Measurements from ENCODE around the gene YES1. TPM values are rescaled to one million over a fixed set of nuclear protein-coding genes. Genes with fewer than 3 reads are reported as not detected.

YES1 gene
- total and polyA plus RNA-seq, 2 of the 8 experiments (the other 6 are each of a cell fraction or from before 2014, with no cell fraction given): 14.8 to 94.3 TPM

- peak; percentile 56 for TF ChIP-seq PHF8 (conservative IDR thresholded peaks at IDR 0.05; ENCODE audit: low read depth, low read length)
- no peak for TF ChIP-seq EP300 (IDR thresholded peaks at IDR 0.05; ENCODE audit: borderline replicate concordance in 1 of 2, low read depth in 2 of 2, low read length in 2 of 2)
- no peak for TF ChIP-seq CBX5 (IDR thresholded peaks at IDR 0.05; ENCODE audit: low read depth, low read length)
- TF ChIP-seq ZNF274 (IDR thresholded peaks at IDR 0.05; ENCODE audit: borderline replicate concordance, extremely low read depth, low read length): no peak
- TF ChIP-seq TEAD4 (IDR thresholded peaks at IDR 0.05; ENCODE audit: low read depth, low read length): no peak; the same call in 1 of the 2 replicates
- peak; percentile 86; the same call in 1 of the 2 replicates for TF ChIP-seq GABPA (IDR thresholded peaks at IDR 0.05; ENCODE audit: borderline replicate concordance, insufficient read depth, low read length)
- peak in 1 of 2 experiments; percentile 75; a peak in 2 of 3 replicates for TF ChIP-seq POLR2A (IDR thresholded peaks at IDR 0.05; ENCODE audit: control extremely low read depth in 1 of 2, low read depth in 2 of 2, low read length in 2 of 2)
- TF ChIP-seq, protein P1, sequence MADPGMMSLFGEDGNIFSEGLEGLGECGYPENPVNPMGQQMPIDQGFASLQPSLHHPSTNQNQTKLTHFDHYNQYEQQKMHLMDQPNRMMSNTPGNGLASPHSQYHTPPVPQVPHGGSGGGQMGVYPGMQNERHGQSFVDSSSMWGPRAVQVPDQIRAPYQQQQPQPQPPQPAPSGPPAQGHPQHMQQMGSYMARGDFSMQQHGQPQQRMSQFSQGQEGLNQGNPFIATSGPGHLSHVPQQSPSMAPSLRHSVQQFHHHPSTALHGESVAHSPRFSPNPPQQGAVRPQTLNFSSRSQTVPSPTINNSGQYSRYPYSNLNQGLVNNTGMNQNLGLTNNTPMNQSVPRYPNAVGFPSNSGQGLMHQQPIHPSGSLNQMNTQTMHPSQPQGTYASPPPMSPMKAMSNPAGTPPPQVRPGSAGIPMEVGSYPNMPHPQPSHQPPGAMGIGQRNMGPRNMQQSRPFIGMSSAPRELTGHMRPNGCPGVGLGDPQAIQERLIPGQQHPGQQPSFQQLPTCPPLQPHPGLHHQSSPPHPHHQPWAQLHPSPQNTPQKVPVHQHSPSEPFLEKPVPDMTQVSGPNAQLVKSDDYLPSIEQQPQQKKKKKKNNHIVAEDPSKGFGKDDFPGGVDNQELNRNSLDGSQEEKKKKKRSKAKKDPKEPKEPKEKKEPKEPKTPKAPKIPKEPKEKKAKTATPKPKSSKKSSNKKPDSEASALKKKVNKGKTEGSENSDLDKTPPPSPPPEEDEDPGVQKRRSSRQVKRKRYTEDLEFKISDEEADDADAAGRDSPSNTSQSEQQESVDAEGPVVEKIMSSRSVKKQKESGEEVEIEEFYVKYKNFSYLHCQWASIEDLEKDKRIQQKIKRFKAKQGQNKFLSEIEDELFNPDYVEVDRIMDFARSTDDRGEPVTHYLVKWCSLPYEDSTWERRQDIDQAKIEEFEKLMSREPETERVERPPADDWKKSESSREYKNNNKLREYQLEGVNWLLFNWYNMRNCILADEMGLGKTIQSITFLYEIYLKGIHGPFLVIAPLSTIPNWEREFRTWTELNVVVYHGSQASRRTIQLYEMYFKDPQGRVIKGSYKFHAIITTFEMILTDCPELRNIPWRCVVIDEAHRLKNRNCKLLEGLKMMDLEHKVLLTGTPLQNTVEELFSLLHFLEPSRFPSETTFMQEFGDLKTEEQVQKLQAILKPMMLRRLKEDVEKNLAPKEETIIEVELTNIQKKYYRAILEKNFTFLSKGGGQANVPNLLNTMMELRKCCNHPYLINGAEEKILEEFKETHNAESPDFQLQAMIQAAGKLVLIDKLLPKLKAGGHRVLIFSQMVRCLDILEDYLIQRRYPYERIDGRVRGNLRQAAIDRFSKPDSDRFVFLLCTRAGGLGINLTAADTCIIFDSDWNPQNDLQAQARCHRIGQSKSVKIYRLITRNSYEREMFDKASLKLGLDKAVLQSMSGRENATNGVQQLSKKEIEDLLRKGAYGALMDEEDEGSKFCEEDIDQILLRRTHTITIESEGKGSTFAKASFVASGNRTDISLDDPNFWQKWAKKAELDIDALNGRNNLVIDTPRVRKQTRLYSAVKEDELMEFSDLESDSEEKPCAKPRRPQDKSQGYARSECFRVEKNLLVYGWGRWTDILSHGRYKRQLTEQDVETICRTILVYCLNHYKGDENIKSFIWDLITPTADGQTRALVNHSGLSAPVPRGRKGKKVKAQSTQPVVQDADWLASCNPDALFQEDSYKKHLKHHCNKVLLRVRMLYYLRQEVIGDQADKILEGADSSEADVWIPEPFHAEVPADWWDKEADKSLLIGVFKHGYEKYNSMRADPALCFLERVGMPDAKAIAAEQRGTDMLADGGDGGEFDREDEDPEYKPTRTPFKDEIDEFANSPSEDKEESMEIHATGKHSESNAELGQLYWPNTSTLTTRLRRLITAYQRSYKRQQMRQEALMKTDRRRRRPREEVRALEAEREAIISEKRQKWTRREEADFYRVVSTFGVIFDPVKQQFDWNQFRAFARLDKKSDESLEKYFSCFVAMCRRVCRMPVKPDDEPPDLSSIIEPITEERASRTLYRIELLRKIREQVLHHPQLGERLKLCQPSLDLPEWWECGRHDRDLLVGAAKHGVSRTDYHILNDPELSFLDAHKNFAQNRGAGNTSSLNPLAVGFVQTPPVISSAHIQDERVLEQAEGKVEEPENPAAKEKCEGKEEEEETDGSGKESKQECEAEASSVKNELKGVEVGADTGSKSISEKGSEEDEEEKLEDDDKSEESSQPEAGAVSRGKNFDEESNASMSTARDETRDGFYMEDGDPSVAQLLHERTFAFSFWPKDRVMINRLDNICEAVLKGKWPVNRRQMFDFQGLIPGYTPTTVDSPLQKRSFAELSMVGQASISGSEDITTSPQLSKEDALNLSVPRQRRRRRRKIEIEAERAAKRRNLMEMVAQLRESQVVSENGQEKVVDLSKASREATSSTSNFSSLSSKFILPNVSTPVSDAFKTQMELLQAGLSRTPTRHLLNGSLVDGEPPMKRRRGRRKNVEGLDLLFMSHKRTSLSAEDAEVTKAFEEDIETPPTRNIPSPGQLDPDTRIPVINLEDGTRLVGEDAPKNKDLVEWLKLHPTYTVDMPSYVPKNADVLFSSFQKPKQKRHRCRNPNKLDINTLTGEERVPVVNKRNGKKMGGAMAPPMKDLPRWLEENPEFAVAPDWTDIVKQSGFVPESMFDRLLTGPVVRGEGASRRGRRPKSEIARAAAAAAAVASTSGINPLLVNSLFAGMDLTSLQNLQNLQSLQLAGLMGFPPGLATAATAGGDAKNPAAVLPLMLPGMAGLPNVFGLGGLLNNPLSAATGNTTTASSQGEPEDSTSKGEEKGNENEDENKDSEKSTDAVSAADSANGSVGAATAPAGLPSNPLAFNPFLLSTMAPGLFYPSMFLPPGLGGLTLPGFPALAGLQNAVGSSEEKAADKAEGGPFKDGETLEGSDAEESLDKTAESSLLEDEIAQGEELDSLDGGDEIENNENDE (IDR thresholded peaks at IDR 0.05; ENCODE audit: insufficient replicate concordance, low read length): no peak
- TF ChIP-seq TAF7 (optimal IDR thresholded peaks at IDR 0.05; ENCODE audit: borderline replicate concordance, low read depth, low read length): no peak
- 0 out of 2 replicates have a peak, but pooled peaks have one; percentile 22 for TF ChIP-seq KDM5A (IDR thresholded peaks at IDR 0.05; ENCODE audit: low read length)
Measured at GRCh38 chr18:812376-813171, 532 bp upstream of the YES1 start (continued).
